Measurements from ENCODE around the gene EXD3.

The EXD3 gene

GRCh38 chr9:137273095-137273490, 149.9 kb downstream of the EXD3 start:
- H3K4me3 ChIP-seq (ENCODE audit: low read length in 2 of 2) = no peak overlapping the region
- H3K9me3 ChIP-seq (ENCODE audit: control insufficient read depth in 2 of 2, low read length in 2 of 2) = no peaks in the 10 kb centered on the region
- peaks cover 32% of the 10 kb centered on the region for H3K4me1 ChIP-seq (ENCODE audit: control insufficient read depth, insufficient read depth, low read length)
- peaks cover 19 to 23% of the 10 kb centered on the region in 2 donors for H3K36me3 ChIP-seq (ENCODE audit: control insufficient read depth in 2 of 2, insufficient read depth in 2 of 2, low read length in 2 of 2)
- H3K27ac ChIP-seq (ENCODE audit: low read length) = no peak overlapping the region
- H3K9ac ChIP-seq (ENCODE audit: low read length in 2 of 2) = no peak overlapping the region
- peaks cover 12 to 27% of the 10 kb centered on the region in 2 donors for H3K27me3 ChIP-seq (ENCODE audit: control insufficient read depth in 1 of 2, insufficient read depth in 2 of 2, low read length in 2 of 2)

GRCh38 chr9:137272241-137273094, 150.5 kb downstream of the EXD3 start:
- Histone ChIP-seq H3K9ac (ENCODE audit: low read length in 2 of 2) (no peak overlapping the region), H3K4me3 (ENCODE audit: low read length in 2 of 2) (no peak overlapping the region), H3K36me3 (ENCODE audit: control insufficient read depth in 2 of 2, insufficient read depth in 2 of 2, low read length in 2 of 2) (peaks cover 19 to 25% of the 10 kb centered on the region in 2 donors), H3K4me1 (ENCODE audit: control insufficient read depth, insufficient read depth, low read length) (peaks cover 29% of the 10 kb centered on the region), H3K27me3 (ENCODE audit: control insufficient read depth in 1 of 2, insufficient read depth in 2 of 2, low read length in 2 of 2) (peaks cover 8 to 21% of the 10 kb centered on the region in 2 donors), H3K27ac (ENCODE audit: low read length) (no peak overlapping the region), H3K9me3 (ENCODE audit: control insufficient read depth in 2 of 2, low read length in 2 of 2) (no peaks in the 10 kb centered on the region)

DNA sequence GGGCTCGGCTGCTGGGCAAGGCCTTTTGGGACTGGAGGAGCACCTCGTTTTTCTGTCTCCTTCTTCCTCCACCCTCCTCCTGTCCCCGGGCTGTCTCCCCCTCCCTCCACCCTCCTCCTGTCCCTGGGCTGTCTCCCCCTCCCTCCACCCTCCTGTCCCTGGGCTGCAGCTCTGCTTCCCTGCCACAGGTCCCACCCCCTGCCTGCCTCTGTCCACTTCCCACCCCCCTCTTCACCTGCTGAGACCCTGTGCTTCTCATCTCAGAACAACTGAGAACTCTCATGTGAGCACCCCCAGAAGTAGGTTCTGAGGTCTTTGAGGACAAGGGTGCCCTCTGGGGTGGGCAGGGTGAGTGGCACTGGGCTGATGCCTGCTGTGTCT, 151.3 kb downstream of the EXD3 start:
- Histone ChIP-seq H3K27me3 (ENCODE audit: control insufficient read depth in 1 of 2, insufficient read depth in 2 of 2, low read length in 2 of 2) (peaks cover 5 to 14% of the 10 kb centered on the region in 2 donors), H3K4me1 (ENCODE audit: control insufficient read depth, insufficient read depth, low read length) (peaks cover 22% of the 10 kb centered on the region), H3K9ac (ENCODE audit: low read length in 2 of 2) (no peak overlapping the region), H3K36me3 (ENCODE audit: control insufficient read depth in 2 of 2, insufficient read depth in 2 of 2, low read length in 2 of 2) (peaks cover 19 to 27% of the 10 kb centered on the region in 2 donors), H3K4me3 (ENCODE audit: low read length in 2 of 2) (no peak overlapping the region), H3K9me3 (ENCODE audit: control insufficient read depth in 2 of 2, low read length in 2 of 2) (no peaks in the 10 kb centered on the region), H3K27ac (ENCODE audit: low read length) (no peak overlapping the region)

DNA sequence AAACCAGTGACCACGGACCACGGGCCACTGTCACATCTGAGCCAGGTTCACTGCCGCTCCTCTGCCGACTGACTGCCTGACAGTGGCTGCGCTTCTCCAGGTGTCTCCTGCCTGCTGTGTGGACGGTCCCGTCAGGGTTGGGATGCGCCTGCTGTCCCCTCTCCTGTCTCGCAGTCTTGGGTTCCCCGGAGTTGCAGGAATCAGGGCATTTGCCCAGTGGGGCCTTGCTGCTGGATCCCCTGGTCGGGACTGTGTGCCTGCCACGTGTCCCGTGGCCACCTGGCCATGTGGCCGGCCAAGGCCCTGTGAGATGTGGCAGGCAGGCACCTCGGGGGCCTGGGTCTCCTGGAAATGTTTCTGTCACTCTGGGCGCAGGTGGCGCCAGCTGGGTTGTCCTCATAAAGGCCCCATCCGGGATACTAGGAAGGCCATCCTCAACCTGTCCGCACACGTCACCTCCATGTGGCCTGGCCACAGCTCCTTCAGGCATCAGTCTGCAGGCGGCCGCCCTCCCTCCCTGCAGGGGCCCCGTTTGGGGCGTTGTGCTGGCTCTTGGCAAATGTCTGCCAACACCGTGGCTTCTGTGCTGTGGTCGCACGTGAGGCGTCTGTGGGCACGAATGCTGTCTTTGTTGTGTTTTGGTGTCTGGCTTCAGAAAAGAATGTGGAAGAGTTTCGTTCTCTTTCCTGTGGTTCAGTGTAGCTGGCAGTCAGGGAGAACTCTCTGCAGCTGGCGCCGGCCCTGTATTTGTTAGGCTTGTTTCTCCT, 151.8 kb downstream of the EXD3 start:
- peaks cover 23 to 28% of the 10 kb centered on the region in 2 donors for H3K36me3 ChIP-seq (ENCODE audit: control insufficient read depth in 2 of 2, insufficient read depth in 2 of 2, low read length in 2 of 2)
- H3K4me1 ChIP-seq (ENCODE audit: control insufficient read depth, insufficient read depth, low read length) = peaks cover 16% of the 10 kb centered on the region
- no peak overlapping the region for H3K27ac ChIP-seq (ENCODE audit: low read length)
- H3K9ac ChIP-seq (ENCODE audit: low read length in 2 of 2) = no peak overlapping the region
- peaks cover 3 to 10% of the 10 kb centered on the region in 2 donors for H3K27me3 ChIP-seq (ENCODE audit: control insufficient read depth in 1 of 2, insufficient read depth in 2 of 2, low read length in 2 of 2)
- no peaks in the 10 kb centered on the region for H3K9me3 ChIP-seq (ENCODE audit: control insufficient read depth in 2 of 2, low read length in 2 of 2)
- no peak overlapping the region for H3K4me3 ChIP-seq (ENCODE audit: low read length in 2 of 2)

- H3K9ac ChIP-seq (ENCODE audit: low read length in 2 of 2) = no peak overlapping the region
- peak overlapping the region; percentile 24 for H3K27ac ChIP-seq (ENCODE audit: low read length)
- H3K27me3 ChIP-seq (ENCODE audit: control insufficient read depth in 1 of 2, insufficient read depth in 2 of 2, low read length in 2 of 2) = peaks cover 0 to 6% of the 10 kb centered on the region in 2 donors
- H3K36me3 ChIP-seq (ENCODE audit: control insufficient read depth in 2 of 2, insufficient read depth in 2 of 2, low read length in 2 of 2) = peaks cover 32 to 38% of the 10 kb centered on the region in 2 donors
- peaks cover 13% of the 10 kb centered on the region for H3K4me1 ChIP-seq (ENCODE audit: control insufficient read depth, insufficient read depth, low read length)
- H3K4me3 ChIP-seq (ENCODE audit: low read length in 2 of 2) = peak overlapping the region in 1 of 2 donors; percentile 44
- no peaks in the 10 kb centered on the region for H3K9me3 ChIP-seq (ENCODE audit: control insufficient read depth in 2 of 2, low read length in 2 of 2)
These were observed 153.7 kb downstream of the EXD3 start for GRCh38 chr9:137269231-137269772.

DNA sequence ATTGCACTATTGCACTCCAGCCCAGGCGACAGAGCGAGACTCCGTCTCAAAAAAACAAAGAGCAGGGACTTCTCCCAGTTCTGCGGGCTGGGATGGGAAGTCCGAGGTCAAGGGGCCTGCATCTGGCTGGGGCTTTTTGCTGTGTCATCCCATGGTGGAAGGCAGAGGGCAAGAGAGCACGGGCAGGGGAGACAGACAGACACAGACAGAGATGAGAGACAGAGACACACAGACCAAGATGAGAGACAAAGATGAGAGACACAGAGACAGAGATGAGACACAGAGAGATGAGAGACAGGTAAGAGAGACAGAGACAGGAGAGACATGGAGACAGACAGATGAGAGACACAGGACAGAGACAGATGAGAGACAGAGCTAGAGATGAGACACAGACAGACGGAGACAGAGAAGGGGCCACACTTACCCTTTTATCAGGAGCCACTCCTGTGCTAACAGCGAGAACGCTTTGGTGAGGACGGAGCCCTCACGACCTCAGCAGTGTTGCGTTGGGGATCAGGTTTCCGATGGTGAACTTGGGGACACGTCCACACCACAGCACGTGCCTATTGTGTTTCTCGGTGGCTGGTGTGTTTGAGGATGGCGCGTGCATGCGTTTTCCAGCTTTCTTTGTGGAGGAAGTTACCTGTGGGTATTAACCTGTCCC, 154.3 kb downstream of the EXD3 start:
- H3K4me1 ChIP-seq (ENCODE audit: control insufficient read depth, insufficient read depth, low read length) = peaks cover 13% of the 10 kb centered on the region
- peak overlapping the region in 1 of 2 donors; percentile 36 for H3K9ac ChIP-seq (ENCODE audit: low read length in 2 of 2)
- peaks cover 38 to 45% of the 10 kb centered on the region in 2 donors for H3K36me3 ChIP-seq (ENCODE audit: control insufficient read depth in 2 of 2, insufficient read depth in 2 of 2, low read length in 2 of 2)
- peak overlapping the region in 1 of 2 donors; percentile 44 for H3K4me3 ChIP-seq (ENCODE audit: low read length in 2 of 2)
- H3K27me3 ChIP-seq (ENCODE audit: control insufficient read depth in 1 of 2, insufficient read depth in 2 of 2, low read length in 2 of 2) = no peaks in the 10 kb centered on the region
- no peaks in the 10 kb centered on the region for H3K9me3 ChIP-seq (ENCODE audit: control insufficient read depth in 2 of 2, low read length in 2 of 2)
- H3K27ac ChIP-seq (ENCODE audit: low read length) = peak overlapping the region; percentile 24

DNA sequence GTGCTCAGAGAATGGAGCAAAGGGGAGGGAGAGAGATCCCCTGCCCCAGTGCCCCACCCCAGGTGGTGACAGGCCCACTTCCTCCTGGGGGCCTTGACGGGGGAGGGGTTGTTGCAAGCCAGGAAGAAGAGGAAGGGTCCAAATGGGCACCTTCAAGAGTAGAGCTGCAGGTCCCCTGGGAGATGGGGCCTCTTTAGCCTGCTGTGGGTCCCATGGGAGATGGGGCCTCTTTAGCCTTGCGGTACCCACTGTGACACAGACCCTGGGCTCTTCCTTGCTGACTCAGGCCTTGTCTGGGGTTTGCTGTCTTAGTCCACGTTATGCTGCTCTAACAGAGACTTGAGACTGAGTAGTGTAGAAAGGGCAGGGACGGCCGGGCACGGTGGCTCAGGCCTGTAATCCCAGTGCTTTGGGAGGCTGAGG, 155.0 kb downstream of the EXD3 start:
- H3K4me3 ChIP-seq (ENCODE audit: low read length in 2 of 2) = no peak overlapping the region
- no peak overlapping the region for H3K27ac ChIP-seq (ENCODE audit: low read length)
- peaks cover 13% of the 10 kb centered on the region for H3K4me1 ChIP-seq (ENCODE audit: control insufficient read depth, insufficient read depth, low read length)
- H3K36me3 ChIP-seq (ENCODE audit: control insufficient read depth in 2 of 2, insufficient read depth in 2 of 2, low read length in 2 of 2) = peaks cover 39 to 46% of the 10 kb centered on the region in 2 donors
- no peaks in the 10 kb centered on the region for H3K9me3 ChIP-seq (ENCODE audit: control insufficient read depth in 2 of 2, low read length in 2 of 2)
- no peak overlapping the region for H3K9ac ChIP-seq (ENCODE audit: low read length in 2 of 2)
- no peaks in the 10 kb centered on the region for H3K27me3 ChIP-seq (ENCODE audit: control insufficient read depth in 1 of 2, insufficient read depth in 2 of 2, low read length in 2 of 2)

GRCh38 chr9:137266585-137267453, 156.1 kb downstream of the EXD3 start:
- peaks cover 28 to 38% of the 10 kb centered on the region in 2 donors for H3K36me3 ChIP-seq (ENCODE audit: control insufficient read depth in 2 of 2, insufficient read depth in 2 of 2, low read length in 2 of 2)
- H3K4me1 ChIP-seq (ENCODE audit: control insufficient read depth, insufficient read depth, low read length) = peaks cover 13% of the 10 kb centered on the region
- no peak overlapping the region for H3K27ac ChIP-seq (ENCODE audit: low read length)
- no peak overlapping the region for H3K4me3 ChIP-seq (ENCODE audit: low read length in 2 of 2)
- no peak overlapping the region for H3K9ac ChIP-seq (ENCODE audit: low read length in 2 of 2)
- no peaks in the 10 kb centered on the region for H3K27me3 ChIP-seq (ENCODE audit: control insufficient read depth in 1 of 2, insufficient read depth in 2 of 2, low read length in 2 of 2)
- H3K9me3 ChIP-seq (ENCODE audit: control insufficient read depth in 2 of 2, low read length in 2 of 2) = no peaks in the 10 kb centered on the region

- Histone ChIP-seq H3K27ac (ENCODE audit: low read length) (no peak overlapping the region), H3K27me3 (ENCODE audit: control insufficient read depth in 1 of 2, insufficient read depth in 2 of 2, low read length in 2 of 2) (no peaks in the 10 kb centered on the region), H3K9ac (ENCODE audit: low read length in 2 of 2) (no peak overlapping the region), H3K4me3 (ENCODE audit: low read length in 2 of 2) (no peak overlapping the region), H3K36me3 (ENCODE audit: control insufficient read depth in 2 of 2, insufficient read depth in 2 of 2, low read length in 2 of 2) (peaks cover 27 to 37% of the 10 kb centered on the region in 2 donors), H3K9me3 (ENCODE audit: control insufficient read depth in 2 of 2, low read length in 2 of 2) (no peaks in the 10 kb centered on the region), H3K4me1 (ENCODE audit: control insufficient read depth, insufficient read depth, low read length) (peaks cover 13% of the 10 kb centered on the region)
These were observed 156.8 kb downstream of the EXD3 start for GRCh38 chr9:137266162-137266527.
